GM12872 (cell line): ENCODE measurements around the gene EXOC7.

Experiments used
- CTCF ChIP-seq: IDR thresholded peaks from 3 replicates; pipeline ENCODE4 v1.5.1; 2011; ENCODE audit warnings: low read depth, mild to moderate bottlenecking, low read length, moderate library complexity; ENCODE audit not compliant: insufficient read depth

The EXOC7 gene

GRCh38 chr17:76076765-76077583 is 26.6 kb downstream of the EXOC7 start:
- TF ChIP-seq CTCF: no peak

GRCh38 chr17:76076146-76076764 is 27.3 kb downstream of the EXOC7 start:
- no peak for TF ChIP-seq CTCF

GRCh38 chr17:76075364-76076145 is 28.0 kb downstream of the EXOC7 start:
- TF ChIP-seq CTCF: 0 out of 3 replicates have a peak, but pooled peaks have one; percentile 6

GRCh38 chr17:76074390-76075363 is 28.9 kb downstream of the EXOC7 start, which contains the start of gene GALR2:
Gene GALR2, plus strand, starts transcription at chr17:76074781. Its CDS starts 103 bp downstream, at chr17:76074884.
- no peak for TF ChIP-seq CTCF

- no peak for TF ChIP-seq CTCF
Observed at GRCh38 chr17:76072148-76072858, 31.3 kb downstream of the EXOC7 start, which contains the start of gene SRP68. Gene SRP68, minus strand, starts transcription at chr17:76072517. Its CDS starts 26 bp downstream, at chr17:76072491.

GRCh38 chr17:76071531-76072147 is 31.9 kb downstream of the EXOC7 start:
- no peak for TF ChIP-seq CTCF
